K562 (cell line): Measurements from ENCODE around the gene PSMD9. TPM values are rescaled to one million over a fixed set of nuclear protein-coding genes. Genes with fewer than 3 reads are reported as not detected.

Experiments
- BCOR ChIP-seq: fragments of 450-650 bp; IDR thresholded peaks from 2 replicates; pipeline ENCODE4 v1.6.1; 2016
- BRF1 ChIP-seq: IDR thresholded peaks from 3 replicates; pipeline ENCODE4 v1.6.1; 2011; ENCODE audit warnings: borderline replicate concordance, mild to moderate bottlenecking; ENCODE audit not compliant: insufficient read length; ENCODE audit errors: extremely low read depth
- GTF2B ChIP-seq: IDR thresholded peaks from 2 replicates; pipeline ENCODE4 v1.6.1; 2011; ENCODE audit not compliant: insufficient read length; ENCODE audit errors: extremely low read depth
- HDAC1 ChIP-seq, 2 experiments: fragments of 450-650 bp; IDR thresholded peaks; 2 replicates each; pipeline ENCODE4 v1.6.1; 2016 to 2017; ENCODE audit warnings: inconsistent platforms in 1 of 2, mild to moderate bottlenecking in 1 of 2, moderate library complexity in 1 of 2
- PML ChIP-seq: IDR thresholded peaks from 2 replicates; pipeline ENCODE4 v1.6.1; 2012; ENCODE audit warnings: low read length, inconsistent platforms
- REST ChIP-seq, 2 experiments: fragments of 450-650 bp; formaldehyde crosslinking in 1 of 2; IDR thresholded peaks; 2 replicates each; pipeline versions ENCODE4 v1.4.0 to v1.6.1; 2014 to 2020; ENCODE audit warnings: mild to moderate bottlenecking in 2 of 2, borderline replicate concordance in 1 of 2, low read depth in 1 of 2
- SMC3 ChIP-seq: conservative IDR thresholded peaks from 2 replicates; pipeline ENCODE4 v1.6.1; 2011; ENCODE audit warnings: low read depth, low read length, improper control_type of control experiment; ENCODE audit not compliant: insufficient read depth
- ZC3H4 ChIP-seq: sonication (generic); formaldehyde crosslinking; IDR thresholded peaks from 2 replicates; pipeline ENCODE4 v1.9.0; 2021; ENCODE audit warnings: missing genetic modification reagents, borderline replicate concordance
- ZFP1 ChIP-seq: fragments of 450-650 bp; formaldehyde crosslinking; IDR thresholded peaks from 2 replicates; pipeline ENCODE4 v1.4.0; 2020; ENCODE audit warnings: mild to moderate bottlenecking, mixed read lengths
- polyA plus RNA-seq, 8 experiments: library from polyadenylated mRNA; depleted of rRNA in 4 of 8; stranded (reverse) in 5 of 8; unstranded in 3 of 8; fragments of >200 nt; fragmentation: Nextera tagmentation in 2 of 8; fragmentation: Illumina TruSeq in 1 of 8; extraction: Ambion mirVana in 2 of 8; extraction: Trizol in 1 of 8; gene quantifications; 2 replicates each; pipeline versions ENCODE4 v1.2.1 to v1.2.3, GENCODE V29; 2011 to 2014; ENCODE audit warnings: inconsistent platforms in 1 of 8, missing spikeins in 1 of 8
- total RNA-seq, 7 experiments: library from RNA; depleted of rRNA in 6 of 7; stranded (reverse); fragments of >200 nt in 6 of 7; fragmentation: Illumina TruSeq in 2 of 7; extraction: Trizol in 2 of 7; gene quantifications; 2 replicates each; pipeline versions ENCODE4 v1.2.1 to v1.2.3, GENCODE V29; 2011 to 2021; ENCODE audit warnings: low replicate concordance in 1 of 7
- TF ChIP-seq, protein P1 (sequence below): fragments of 450-650 bp; IDR thresholded peaks from 2 replicates; pipeline ENCODE4 v1.6.1; 2018; ENCODE audit not compliant: partially characterized antibody

PSMD9 gene
- total and polyA plus RNA-seq, 9 of the 15 experiments (the other 6 are each of a cell fraction or from before 2014, with no cell fraction given) = 12.2 to 143 (median 61.3) TPM

GRCh38 chr12:121892673-121893561 is 4.3 kb downstream of the PSMD9 start (continued):
- TF ChIP-seq REST (IDR thresholded peaks at IDR 0.05; ENCODE audit: borderline replicate concordance) = no peak
- no peak for TF ChIP-seq REST (CRISPR knock-in tag; IDR thresholded peaks at IDR 0.05; ENCODE audit: low read depth)
- no peak for TF ChIP-seq ZFP1 (CRISPR knock-in tag)
- 0 out of 4 replicates have a peak, but pooled peaks of 1 of the 2 experiments have one; percentile 33 for TF ChIP-seq HDAC1 (IDR thresholded peaks at IDR 0.05)
- TF ChIP-seq PML = no peak
- no peak for TF ChIP-seq GTF2B
- TF ChIP-seq SMC3 = no peak
- TF ChIP-seq, protein P1, sequence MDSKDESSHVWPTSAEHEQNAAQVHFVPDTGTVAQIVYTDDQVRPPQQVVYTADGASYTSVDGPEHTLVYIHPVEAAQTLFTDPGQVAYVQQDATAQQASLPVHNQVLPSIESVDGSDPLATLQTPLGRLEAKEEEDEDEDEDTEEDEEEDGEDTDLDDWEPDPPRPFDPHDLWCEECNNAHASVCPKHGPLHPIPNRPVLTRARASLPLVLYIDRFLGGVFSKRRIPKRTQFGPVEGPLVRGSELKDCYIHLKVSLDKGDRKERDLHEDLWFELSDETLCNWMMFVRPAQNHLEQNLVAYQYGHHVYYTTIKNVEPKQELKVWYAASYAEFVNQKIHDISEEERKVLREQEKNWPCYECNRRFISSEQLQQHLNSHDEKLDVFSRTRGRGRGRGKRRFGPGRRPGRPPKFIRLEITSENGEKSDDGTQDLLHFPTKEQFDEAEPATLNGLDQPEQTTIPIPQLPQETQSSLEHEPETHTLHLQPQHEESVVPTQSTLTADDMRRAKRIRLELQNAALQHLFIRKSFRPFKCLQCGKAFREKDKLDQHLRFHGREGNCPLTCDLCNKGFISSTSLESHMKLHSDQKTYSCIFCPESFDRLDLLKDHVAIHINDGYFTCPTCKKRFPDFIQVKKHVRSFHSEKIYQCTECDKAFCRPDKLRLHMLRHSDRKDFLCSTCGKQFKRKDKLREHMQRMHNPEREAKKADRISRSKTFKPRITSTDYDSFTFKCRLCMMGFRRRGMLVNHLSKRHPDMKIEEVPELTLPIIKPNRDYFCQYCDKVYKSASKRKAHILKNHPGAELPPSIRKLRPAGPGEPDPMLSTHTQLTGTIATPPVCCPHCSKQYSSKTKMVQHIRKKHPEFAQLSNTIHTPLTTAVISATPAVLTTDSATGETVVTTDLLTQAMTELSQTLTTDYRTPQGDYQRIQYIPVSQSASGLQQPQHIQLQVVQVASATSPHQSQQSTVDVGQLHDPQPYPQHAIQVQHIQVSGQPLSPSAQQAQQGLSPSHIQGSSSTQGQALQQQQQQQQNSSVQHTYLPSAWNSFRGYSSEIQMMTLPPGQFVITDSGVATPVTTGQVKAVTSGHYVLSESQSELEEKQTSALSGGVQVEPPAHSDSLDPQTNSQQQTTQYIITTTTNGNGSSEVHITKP = no peak
- TF ChIP-seq BRF1 = no peak
- TF ChIP-seq ZC3H4 (CRISPR knock-in tag) = no peak
- TF ChIP-seq BCOR = no peak
